ENCODE measurements around the gene POLD2. TPM values are rescaled to one million over a fixed set of nuclear protein-coding genes. Genes with fewer than 3 reads are reported as not detected.

The POLD2 gene
- total and polyA plus RNA-seq, 2 donors (not counting 3 experiments of a cell fraction or from before 2014, with no cell fraction given) = 96.5 to 122 TPM

GRCh38 chr7:44097064-44097932 lies 26.1 kb downstream of the POLD2 start:
- Histone ChIP-seq H3K4me3 (replicated peaks in 1 of 3; ENCODE audit: insufficient read depth in 1 of 3, low read depth in 1 of 3, low read length in 3 of 3) (no peak overlapping the region), H3K4me1 (ENCODE audit: control insufficient read depth, extremely low read depth, insufficient read depth, low read length) (no peaks in the 10 kb centered on the region), H2AFZ (ENCODE audit: low read depth, low read length) (no peak overlapping the region), H3K9me1 (replicated peaks; ENCODE audit: control insufficient read depth, extremely low read depth, insufficient read depth, low read length) (no peaks in the 10 kb centered on the region), H3K36me3 (ENCODE audit: control insufficient read depth in 2 of 2, extremely low read depth in 1 of 2, insufficient read depth in 2 of 2, low read length in 2 of 2) (no peaks in the 10 kb centered on the region), H3K9ac (replicated peaks; ENCODE audit: extremely low read depth, insufficient read depth, low read length) (no peak overlapping the region), H3K79me2 (ENCODE audit: control insufficient read depth, insufficient read depth, low read length) (no peaks in the 10 kb centered on the region), H3K4me2 (ENCODE audit: insufficient read depth, low read length) (no peak overlapping the region), H4K20me1 (replicated peaks; ENCODE audit: control insufficient read depth, extremely low read depth, insufficient read depth, low read length) (no peaks in the 10 kb centered on the region), H3K27me3 (ENCODE audit: control insufficient read depth in 2 of 2, insufficient read depth in 2 of 2, low read length in 2 of 2) (no peaks in the 10 kb centered on the region), H3K9me3 (replicated peaks; ENCODE audit: control insufficient read depth, insufficient read depth, low read length) (no peaks in the 10 kb centered on the region), H3K27ac (ENCODE audit: insufficient read depth, low read depth, low read length) (no peak overlapping the region)
- FAIRE-seq = no peak
- POLR2A ChIA-PET = no interaction called here
- BruUV-seq (replicated peaks) = no TSS peak
- TF ChIP-seq POLR2AphosphoS5 (IDR thresholded peaks at IDR 0.05; ENCODE audit: insufficient read depth, low read depth, low read length) (no peak), POLR2A (IDR thresholded peaks at IDR 0.05; ENCODE audit: low read depth, low read length) (no peak), CTCF (IDR thresholded peaks at IDR 0.05; ENCODE audit: extremely low read depth in 1 of 2, insufficient read depth in 1 of 2, low read depth in 1 of 2, low read length in 2 of 2) (no peak), GATA2 (IDR thresholded peaks at IDR 0.05; ENCODE audit: insufficient read depth, insufficient read length, low read depth, low read length) (no peak), JUN (IDR thresholded peaks at IDR 0.05; ENCODE audit: borderline replicate concordance, insufficient read depth, insufficient read length, low read depth) (no peak), EZH2 (IDR thresholded peaks at IDR 0.05; ENCODE audit: borderline replicate concordance, low read depth, low read length, severe bottlenecking) (no peak), FOS (IDR thresholded peaks at IDR 0.05; ENCODE audit: borderline replicate concordance, insufficient read depth, low read length) (no peak), MYC (IDR thresholded peaks at IDR 0.05; ENCODE audit: low read depth, low read length) (no peak)
- TF ChIP-seq, protein P1, sequence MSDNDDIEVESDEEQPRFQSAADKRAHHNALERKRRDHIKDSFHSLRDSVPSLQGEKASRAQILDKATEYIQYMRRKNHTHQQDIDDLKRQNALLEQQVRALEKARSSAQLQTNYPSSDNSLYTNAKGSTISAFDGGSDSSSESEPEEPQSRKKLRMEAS (IDR thresholded peaks at IDR 0.05; ENCODE audit: insufficient read depth, insufficient read length) = no peak
- CTCF ChIA-PET = interaction anchor here (1.0 to 1.3 kb wide), 3 partner anchors 9 to 17 kb away, joined by 3 to 5 read pairs (median 4); no protein-coding TSS in a partner anchor
- dilution Hi-C loops (cut with MboI; ENCODE audit: extremely low pct_ligation_motif_present, low sequenced_read_pairs) (no loop called here), intact Hi-C loops (cut with micrococcal nuclease) (no loop called here)
- no peak for DNase-seq (ENCODE audit: low read depth, low spot score)
